ENCODE measurements around the gene SRR.
"Not testable (repeated sequence)": the region's sequence is repeated elsewhere in the genome, so short reads cannot be mapped to it uniquely, and the experiment has no call there.

The SRR gene, protein sequence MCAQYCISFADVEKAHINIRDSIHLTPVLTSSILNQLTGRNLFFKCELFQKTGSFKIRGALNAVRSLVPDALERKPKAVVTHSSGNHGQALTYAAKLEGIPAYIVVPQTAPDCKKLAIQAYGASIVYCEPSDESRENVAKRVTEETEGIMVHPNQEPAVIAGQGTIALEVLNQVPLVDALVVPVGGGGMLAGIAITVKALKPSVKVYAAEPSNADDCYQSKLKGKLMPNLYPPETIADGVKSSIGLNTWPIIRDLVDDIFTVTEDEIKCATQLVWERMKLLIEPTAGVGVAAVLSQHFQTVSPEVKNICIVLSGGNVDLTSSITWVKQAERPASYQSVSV

DNA sequence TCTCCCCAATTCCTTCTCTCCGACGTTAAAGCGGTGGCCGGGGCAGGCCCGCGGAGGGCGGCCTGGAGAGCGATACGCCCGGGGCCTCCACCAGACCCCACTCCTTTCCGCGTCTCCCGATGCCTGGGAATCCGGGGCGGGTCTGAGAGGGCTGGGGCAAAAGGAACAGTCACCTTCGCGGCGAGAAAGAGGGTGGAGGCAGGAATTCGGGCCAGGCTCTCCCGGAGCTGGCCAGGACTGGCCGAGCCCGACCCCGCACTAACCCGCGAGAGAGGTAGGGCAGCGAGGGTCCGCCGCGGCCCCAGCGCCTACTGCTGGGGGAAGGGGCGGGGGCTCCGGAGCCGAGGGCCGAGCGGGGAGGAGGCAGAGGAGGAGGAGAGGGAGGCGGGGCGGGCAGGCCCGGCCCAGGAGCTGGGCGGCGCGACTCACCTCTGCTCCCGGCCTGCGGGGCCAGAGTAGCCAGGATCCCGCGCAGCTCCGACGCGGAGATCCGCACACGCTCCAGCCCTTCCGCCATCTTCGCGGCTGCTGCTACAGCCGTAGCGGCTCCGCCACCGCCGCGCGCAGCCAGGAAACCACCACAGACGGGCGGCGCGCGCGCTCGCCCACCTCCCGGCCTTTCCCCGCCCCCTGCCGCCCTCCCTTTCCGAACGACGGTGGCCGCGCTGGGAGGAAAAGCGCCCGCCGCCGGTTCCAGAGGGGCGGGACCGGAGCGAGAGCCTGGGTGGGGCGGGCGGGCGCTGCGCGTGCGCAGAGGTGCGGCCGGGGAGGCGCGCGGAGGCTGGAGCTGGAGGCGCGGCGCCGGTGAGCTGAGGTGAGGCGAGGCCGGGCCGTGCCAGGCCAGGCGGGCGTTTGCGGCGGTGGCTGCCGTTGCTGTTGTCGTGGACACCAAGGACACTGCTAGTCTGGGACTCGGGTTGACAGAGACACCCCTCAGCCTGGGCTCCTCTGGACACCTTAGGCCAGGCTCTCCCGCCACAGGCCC, at the start of gene SRR, which contains the start of gene SMG6:
Gene SRR, plus strand, starts transcription at position 747 of the 985 bp plus-strand sequence. CDS start 11,611 bp downstream, outside the sequence.
Gene SMG6, minus strand, starts transcription at position 582 of the 985 bp plus-strand sequence. Its CDS starts 65 bp downstream, at position 517.
- DNase-seq: peak; percentile 93

- DNase-seq: not testable (repeated sequence)
Measured at GRCh38 chr17:2258830-2259229, 44.9 kb upstream of the SRR start.

- peak; percentile 22 for DNase-seq
Measured at GRCh38 chr17:2259769-2260536, 43.8 kb upstream of the SRR start.

DNA sequence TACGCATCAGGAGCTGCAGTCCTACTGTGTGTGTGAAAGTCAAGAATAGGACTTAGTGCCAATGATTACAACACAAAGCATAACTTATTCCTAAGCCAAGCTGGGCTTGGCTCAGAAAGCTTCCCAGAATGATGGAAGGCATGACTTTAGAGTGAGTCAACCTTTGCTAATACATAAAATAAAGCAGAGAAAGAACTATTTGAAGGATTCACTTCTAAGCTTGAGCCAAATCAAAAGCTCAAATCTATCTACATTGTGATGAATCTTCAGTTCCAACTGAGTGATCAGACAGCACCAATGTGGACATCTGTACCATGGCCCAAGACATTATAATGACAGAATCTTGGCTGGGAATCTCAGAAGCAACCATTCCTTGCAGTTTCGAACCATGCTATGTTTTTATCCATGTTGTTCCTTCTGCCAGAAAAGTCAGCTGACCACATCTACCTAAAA, 41.6 kb upstream of the SRR start:
- no peak for DNase-seq

- no peak for DNase-seq
Measured at GRCh38 chr17:2263183-2264066, 40.3 kb upstream of the SRR start.

- no peak for DNase-seq
Measured at GRCh38 chr17:2264067-2264860, 39.5 kb upstream of the SRR start.

- not testable (repeated sequence) for DNase-seq
Measured at GRCh38 chr17:2265166-2265565, 38.6 kb upstream of the SRR start.

DNA sequence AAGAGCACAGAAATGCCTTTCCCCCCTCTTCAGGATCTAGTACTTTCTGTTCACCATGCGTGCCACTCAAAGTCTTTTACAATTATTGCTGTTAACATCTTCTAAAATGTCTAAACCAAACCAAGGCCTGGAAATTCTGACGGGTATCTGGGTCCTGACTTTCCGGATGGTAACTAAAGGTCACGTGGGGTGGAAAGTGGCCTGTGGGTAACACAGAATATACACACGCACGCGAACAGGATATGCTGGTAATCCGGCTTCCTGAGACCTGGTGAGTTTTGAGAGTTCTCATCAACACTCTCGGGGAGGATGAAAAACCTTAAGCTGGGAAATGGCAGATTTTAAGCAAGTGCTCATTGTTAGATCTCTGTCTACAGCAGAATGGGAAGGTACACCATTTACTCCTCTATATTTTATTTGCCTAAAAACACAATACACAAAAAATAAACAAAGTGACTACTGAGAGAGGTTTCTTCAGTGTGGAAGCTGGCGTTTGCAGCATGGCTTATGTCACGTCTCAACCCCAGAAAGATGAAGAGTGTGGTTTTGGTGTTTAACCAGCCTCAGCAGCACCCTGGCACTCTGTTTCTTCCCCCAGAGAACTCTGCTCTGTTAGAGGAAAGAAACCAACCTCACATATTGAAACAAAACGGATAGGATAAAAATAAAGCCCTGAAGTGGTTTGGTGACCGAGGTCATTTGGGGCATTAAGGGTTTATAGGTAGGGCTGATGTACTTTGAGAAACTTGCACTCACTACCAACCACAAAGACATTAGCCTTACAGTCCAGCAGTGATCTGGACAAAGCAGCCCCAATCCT, 37.5 kb upstream of the SRR start:
- peak; percentile 78 for DNase-seq

DNA sequence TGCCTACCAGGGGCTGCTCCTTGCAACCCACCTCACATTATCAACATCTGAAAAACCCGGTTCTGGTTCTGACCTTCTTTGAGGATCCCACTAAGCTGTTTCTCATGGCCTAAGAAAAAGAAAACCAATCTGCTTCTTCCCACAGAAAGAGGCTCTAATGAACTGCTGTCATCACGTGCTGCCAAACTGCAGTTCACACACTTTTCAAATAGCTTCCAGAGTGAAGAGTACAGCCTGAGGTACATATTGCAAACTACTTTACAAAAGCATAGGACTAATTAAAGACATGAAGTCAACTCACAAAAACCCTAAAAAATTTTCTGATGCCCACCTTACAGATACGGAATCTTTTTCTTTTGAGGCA, 36.9 kb upstream of the SRR start:
- DNase-seq: no peak

- no peak for DNase-seq
Measured at GRCh38 chr17:2267354-2267753, 36.4 kb upstream of the SRR start.

DNA sequence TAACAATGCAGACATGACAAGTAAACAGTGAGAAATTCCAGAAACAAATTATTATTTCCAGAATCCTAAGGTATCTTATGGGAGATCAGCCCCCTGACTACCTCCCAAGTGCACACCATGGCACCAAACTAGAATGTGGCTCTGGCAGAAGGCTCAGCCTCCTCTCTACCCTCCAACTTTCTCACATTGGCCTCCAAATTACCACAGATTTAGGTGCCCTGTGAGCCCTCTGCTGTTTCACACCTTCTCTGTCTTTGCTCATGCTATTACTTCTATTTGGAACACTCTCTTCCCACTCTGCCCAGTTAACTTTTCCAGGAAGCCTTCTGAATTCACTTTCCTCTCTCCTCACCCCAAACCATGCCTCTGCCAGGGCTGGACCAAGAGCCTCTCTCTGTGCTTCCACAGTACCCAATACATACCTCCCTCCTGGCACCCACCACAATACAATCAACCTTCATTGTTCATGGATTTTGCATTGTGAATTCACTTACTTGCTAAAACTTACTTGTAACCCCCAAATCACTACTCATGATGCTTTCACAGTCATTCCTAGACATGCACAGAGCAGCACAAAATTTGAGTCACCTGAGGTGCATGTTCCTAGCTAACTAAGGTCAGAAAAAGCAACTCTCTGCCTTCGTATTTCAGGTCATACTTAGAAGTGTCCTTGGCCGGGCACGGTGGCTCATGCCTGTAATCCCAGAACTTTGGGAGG, 31.6 kb upstream of the SRR start:
- no peak for DNase-seq

- DNase-seq: no peak
Measured at GRCh38 chr17:2274414-2274813, 29.3 kb upstream of the SRR start.

GRCh38 chr17:2275722-2276121, 28.0 kb upstream of the SRR start:
- DNase-seq: no peak

DNA sequence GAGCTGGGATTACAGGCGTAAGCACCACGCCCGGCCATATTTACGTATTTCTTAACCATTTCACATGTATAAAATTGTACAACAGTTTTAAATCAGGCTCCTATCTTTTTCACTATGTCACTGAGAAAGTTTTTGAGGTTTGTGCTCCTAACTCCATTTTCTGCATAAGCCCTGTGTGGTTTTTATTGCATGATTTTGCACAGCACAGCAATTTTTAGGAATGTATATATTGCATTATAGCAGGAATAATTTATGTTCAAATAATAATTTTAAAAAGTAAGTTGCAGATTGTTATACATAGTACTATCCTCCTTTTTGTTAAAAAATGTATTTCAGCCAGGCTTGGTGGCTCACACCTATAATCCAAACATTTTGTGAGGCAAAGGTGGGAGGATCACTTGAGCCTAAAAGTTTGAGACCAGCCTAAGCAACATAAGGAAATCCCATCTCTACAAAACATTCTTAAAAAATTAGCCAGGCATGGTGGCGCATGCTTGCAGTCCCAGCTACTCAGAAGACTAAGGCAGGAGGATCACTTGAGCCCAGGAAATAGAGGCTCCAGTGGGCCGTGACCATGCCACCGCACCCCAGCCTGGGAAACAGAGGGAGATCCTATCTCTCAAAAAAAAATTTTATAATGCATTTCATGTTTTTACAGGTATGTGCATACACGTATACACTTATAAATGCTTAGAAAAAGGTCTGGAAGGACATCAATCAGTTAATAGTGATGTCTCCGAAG, 26.1 kb upstream of the SRR start:
- no peak for DNase-seq

DNA sequence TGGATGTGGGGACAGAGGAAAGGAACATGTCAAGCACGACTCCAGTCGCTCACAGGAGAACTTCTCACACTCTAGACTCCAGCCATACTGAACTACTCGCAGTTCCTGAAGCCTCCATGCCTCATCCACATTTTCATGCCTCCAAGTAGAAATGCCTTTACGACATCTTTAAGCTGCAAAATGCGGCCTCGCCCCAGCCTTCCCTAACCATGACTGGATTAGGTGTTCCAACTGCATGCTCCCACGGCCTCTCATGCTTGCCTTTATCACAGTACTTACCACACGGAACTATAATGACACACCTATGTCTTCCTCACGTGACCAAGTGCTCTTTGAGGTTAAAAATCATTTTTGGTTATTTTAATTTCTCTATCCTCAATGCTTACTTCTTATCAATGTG, 24.0 kb upstream of the SRR start:
- DNase-seq: no peak

- DNase-seq: no peak
Measured at GRCh38 chr17:2282297-2282873, 21.4 kb upstream of the SRR start.

- no peak for DNase-seq
Measured at GRCh38 chr17:2283302-2283701, 20.4 kb upstream of the SRR start.

DNA sequence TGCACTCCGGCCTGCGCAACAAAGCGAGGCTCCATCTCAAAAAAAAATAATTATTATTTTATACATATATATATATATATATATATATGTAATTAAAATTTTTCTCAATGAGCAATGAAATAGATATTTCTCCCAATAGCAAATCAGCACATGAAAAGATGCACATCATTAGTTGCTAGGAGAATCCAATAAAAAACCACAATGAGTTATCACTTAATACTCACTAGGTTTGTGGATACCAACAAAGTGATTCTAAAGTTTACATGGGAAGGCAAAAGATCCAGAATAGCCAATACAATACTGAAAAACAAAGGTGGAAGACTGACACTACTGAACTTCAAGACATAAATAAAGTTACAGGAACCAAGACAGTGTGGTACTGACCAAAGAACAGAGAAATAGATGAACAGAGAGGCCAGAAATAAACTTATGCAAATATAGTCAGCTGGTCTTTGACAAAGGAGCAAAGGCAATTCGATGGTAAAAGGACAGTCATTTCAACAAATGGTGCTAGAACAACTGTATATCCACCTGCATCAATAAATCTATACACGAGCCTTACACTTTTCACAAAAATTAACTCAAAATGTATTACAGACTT, 13.8 kb upstream of the SRR start:
- no peak for DNase-seq
